ENCODE results near the gene HPS1.
A peak's percentile ranks its signal among the peaks of the same experiment; 100 is the strongest.

The HPS1 gene

GRCh38 chr10:98414578-98414931, 32.2 kb downstream of the HPS1 start:
- H3K4me3 ChIP-seq (ENCODE audit: low read length): peak overlapping the region; percentile 89
- no peak for TF ChIP-seq CTCF (conservative IDR thresholded peaks at IDR 0.05; ENCODE audit: low read length)
- no peak for DNase-seq (ENCODE audit: low read depth)

- H3K4me3 ChIP-seq (ENCODE audit: low read length): no peak overlapping the region
- TF ChIP-seq CTCF (conservative IDR thresholded peaks at IDR 0.05; ENCODE audit: low read length): no peak
- peak; percentile 45 for DNase-seq (ENCODE audit: low read depth)
Observed at GRCh38 chr10:98411768-98412167, 35.0 kb downstream of the HPS1 start.

GRCh38 chr10:98411166-98411565, 35.6 kb downstream of the HPS1 start:
- TF ChIP-seq CTCF (conservative IDR thresholded peaks at IDR 0.05; ENCODE audit: low read length): no peak
- DNase-seq (ENCODE audit: low read depth): no peak
- no peak overlapping the region for H3K4me3 ChIP-seq (ENCODE audit: low read length)

- no peak overlapping the region for H3K4me3 ChIP-seq (ENCODE audit: low read length)
- no peak for TF ChIP-seq CTCF (conservative IDR thresholded peaks at IDR 0.05; ENCODE audit: low read length)
- no peak for DNase-seq (ENCODE audit: low read depth)
Observed at GRCh38 chr10:98410759-98411158, 36.0 kb downstream of the HPS1 start.

GRCh38 chr10:98410135-98410743, 36.5 kb downstream of the HPS1 start:
- H3K4me3 ChIP-seq (ENCODE audit: low read length): no peak overlapping the region
- TF ChIP-seq CTCF (conservative IDR thresholded peaks at IDR 0.05; ENCODE audit: low read length): no peak

GRCh38 chr10:98408799-98409198, 37.9 kb downstream of the HPS1 start:
- TF ChIP-seq CTCF (conservative IDR thresholded peaks at IDR 0.05; ENCODE audit: low read length): no peak
- no peak overlapping the region for H3K4me3 ChIP-seq (ENCODE audit: low read length)
- DNase-seq (ENCODE audit: low read depth): no peak

More at GRCh38 chr10:98410135-98410743, 36.5 kb downstream of the HPS1 start:
- no peak for DNase-seq (ENCODE audit: low read depth)

GRCh38 chr10:98407744-98408241, 38.9 kb downstream of the HPS1 start:
- H3K4me3 ChIP-seq (ENCODE audit: low read length): no peak overlapping the region
- no peak for TF ChIP-seq CTCF (conservative IDR thresholded peaks at IDR 0.05; ENCODE audit: low read length)
- no peak for DNase-seq (ENCODE audit: low read depth)

Measured in AG10803 (cell line).